GM18498 (cell line): Measurements from ENCODE around the gene ARHGAP35.
A peak's percentile ranks its signal among the peaks of the same experiment; 100 is the strongest.
"Not testable (repeated sequence)": the region's sequence is repeated elsewhere in the genome, so short reads cannot be mapped to it uniquely, and the experiment has no call there.

Source experiments
- ATAC-seq: cut with Tn5 transposase; IDR thresholded peaks from one replicate; pipeline ENCODE4 v1.9.1; 2021; ENCODE audit warnings: mild to moderate bottlenecking, moderate library complexity; ENCODE audit not compliant: unreplicated experiment

Gene ARHGAP35

DNA sequence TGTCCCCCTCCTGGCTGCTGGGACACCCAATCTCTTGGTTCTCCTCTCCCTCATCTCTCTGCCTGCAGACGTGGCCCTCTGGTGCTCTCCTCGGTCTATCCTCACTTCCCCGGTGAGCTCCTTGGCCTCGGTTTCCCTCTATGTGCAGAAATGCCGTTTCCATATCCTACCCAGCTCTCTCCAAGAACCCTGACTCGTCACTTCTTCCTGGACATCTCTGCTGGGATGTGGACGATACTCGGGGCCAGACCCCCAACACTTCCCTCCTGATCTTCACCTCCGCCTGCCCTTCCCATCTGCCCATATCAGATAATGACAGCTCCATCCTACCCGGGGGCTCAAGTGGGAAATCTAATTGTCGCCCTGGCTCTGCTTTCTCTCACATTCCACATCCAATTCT is 18.0 kb upstream of the ARHGAP35 start:
- no peak for ATAC-seq

GRCh38 chr19:46844067-46844489 is 16.7 kb upstream of the ARHGAP35 start:
- ATAC-seq = no peak

DNA sequence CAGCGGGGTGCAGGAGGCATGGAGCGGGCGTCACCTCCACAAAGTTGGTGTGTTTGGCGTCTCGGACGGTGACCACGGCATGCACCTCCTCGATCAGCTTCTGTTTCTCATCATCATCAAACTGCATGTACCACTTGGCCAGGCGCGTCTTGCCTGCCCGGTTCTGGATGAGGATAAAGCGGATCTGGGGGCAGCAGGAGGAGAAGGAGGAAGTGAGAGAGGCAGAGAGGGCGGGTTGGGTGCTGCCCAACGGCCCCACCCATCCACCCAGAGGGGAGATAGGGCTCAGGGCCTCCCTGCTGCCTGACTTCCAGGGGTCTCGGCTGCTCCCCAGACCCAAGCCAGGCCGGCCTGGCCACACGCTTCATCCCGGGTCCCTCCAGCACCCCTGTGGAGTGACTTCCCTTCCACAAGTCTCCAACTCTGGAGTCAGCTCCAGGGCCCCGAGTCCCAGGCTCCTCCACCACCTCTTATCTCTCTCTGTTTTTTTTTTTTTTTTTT is 14.8 kb upstream of the ARHGAP35 start:
- ATAC-seq = no peak

DNA sequence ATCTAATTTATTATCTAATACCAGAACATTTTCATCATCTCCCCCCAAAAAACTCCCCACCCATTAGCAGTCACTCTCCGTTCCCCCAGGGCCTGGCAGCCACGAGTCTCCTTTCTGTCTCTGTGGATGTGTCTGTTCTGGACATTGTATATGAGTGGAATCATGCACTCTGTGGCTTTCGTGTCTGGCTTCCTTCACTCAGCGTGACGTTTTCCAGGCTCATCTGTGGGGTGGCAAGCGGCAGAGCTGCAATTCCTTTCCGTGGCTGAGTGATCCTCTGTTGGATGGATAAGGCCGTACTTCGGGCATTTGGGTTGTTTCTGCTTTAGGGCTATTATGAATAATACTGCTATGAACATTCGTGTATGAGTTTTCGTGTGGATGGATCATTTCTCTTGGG is 13.3 kb upstream of the ARHGAP35 start:
- ATAC-seq = no peak

GRCh38 chr19:46848389-46848788 is 12.4 kb upstream of the ARHGAP35 start:
- no peak for ATAC-seq

DNA sequence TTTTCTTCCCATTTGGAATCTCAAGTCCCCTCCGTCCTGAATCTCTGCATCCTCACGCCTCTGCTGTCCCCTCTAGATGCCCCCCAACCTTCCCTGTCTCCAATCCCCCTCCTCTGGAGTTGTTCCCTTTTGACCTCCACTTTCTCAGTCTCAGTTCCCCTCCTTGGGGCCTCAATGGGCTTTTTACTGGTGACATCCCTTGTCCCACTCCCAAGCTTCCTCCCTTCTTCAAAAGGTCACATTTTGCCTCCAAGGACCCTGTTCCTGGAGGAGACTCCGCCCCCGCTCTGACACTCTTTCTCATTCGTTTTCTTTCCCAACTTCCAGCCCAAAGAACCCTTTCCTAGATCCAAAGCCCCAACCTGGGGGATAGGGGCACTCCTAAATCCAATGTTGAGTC is 11.2 kb upstream of the ARHGAP35 start:
- no peak for ATAC-seq

GRCh38 chr19:46850228-46851203 is 10.3 kb upstream of the ARHGAP35 start, which contains the start of gene AP2S1:
Gene AP2S1, minus strand, starts transcription at chr19:46850846. Its CDS starts 80 bp downstream, at chr19:46850766.
- peak; percentile 94 for ATAC-seq

DNA sequence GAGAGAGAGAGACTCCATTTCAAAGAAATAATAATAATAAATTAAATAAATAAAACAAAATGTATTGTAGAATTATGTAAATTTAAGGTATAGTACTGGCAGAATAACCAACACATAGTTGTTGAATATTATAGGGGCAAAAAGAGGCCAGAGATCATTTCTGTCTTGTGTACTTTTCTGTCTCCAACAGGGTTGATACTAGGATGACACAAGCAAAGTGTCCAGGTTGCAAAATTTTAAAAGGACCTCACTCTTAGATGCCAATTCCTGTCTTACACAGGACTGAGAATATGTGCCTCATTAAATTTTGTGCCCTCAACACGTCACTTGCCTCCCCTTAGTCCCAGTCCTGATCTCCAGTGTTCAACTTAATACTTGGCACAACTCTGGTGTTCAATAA is 8.0 kb upstream of the ARHGAP35 start:
- no peak for ATAC-seq

GRCh38 chr19:46854698-46855097 is 6.1 kb upstream of the ARHGAP35 start:
- ATAC-seq = not testable (repeated sequence)

DNA sequence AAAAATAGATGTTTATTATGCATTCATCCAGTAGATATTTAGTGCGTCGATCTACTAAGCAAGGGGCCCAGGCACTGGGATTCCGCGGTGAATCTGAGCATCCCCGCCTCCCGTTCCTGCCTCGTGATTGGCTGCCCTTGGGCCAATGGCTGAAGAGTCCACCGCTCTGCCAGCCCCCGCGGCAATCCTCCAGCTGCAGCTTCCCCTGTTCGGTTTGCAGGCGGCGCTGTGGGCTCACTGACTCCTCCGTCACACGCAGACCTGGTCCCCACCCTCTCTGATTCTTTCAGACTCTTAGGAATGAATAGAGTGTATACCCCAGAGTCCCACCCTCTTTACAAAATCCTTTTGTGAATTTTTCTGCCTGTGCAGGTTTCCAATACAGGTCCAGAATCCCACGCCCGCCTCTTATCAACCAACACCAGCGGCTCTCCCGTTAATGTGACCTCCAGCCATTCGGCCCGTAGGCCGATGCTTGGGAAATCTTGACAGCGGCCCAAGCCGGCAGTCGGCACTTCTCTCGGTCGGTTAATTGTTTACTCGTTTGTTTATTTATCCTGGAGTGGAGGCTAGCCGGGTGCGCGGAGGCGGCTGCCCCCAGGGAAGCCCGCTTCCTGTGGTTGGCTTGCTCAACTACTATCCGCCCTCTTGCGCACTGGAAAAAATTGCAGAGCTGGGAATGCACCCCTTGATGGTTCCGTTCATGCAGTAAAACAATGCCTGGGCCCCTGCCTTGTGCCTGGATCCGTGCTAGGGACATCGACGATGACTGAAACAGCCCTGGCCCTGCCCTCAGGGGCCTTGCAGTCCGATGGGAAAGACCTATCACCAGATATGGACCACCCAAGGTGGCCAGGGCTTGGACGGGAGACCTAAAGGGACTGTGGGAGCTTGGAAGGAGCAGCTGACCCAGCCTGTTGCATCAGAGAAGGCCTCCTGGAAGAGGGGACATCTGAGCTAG is 4.5 kb upstream of the ARHGAP35 start:
- ATAC-seq = peak; percentile 40

GRCh38 chr19:46859637-46860124 is 1.1 kb upstream of the ARHGAP35 start:
- no peak for ATAC-seq

DNA sequence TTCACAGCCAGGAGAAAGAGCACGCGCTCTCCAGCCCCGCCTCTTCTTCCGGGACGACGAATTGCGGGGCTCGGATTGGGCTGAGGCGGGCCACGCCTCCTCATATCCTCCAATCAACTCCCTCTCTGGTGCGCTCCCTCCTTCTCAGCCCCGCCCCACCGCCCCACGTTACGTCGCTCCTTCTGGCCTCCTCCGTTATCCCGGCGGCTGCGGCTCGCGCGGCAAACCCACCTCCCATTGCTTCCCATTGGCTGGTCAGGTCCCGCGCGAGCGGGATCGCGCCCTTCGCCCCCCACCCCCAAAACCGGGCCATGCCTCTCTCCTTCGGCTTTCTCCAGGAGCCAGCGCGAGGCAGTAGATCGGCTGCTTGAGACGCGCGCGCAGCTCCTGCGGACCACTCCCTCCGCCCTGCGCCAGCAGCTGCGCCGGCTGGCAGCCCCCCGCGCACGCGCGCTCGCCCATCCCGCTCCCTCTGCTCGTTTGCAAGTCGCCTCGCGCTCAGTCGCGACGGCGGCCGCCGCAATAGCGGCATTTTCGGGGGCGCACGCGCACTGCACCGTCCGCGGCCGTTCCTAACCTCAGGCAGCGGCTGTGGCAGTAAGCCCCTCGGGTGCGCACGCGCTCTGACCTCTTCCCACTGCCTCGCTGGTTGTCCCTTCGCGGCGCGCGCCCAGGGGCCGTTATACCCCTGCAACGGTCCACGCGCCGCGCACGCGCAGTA is 512 bp upstream of the ARHGAP35 start:
- ATAC-seq = peak; percentile 73

DNA sequence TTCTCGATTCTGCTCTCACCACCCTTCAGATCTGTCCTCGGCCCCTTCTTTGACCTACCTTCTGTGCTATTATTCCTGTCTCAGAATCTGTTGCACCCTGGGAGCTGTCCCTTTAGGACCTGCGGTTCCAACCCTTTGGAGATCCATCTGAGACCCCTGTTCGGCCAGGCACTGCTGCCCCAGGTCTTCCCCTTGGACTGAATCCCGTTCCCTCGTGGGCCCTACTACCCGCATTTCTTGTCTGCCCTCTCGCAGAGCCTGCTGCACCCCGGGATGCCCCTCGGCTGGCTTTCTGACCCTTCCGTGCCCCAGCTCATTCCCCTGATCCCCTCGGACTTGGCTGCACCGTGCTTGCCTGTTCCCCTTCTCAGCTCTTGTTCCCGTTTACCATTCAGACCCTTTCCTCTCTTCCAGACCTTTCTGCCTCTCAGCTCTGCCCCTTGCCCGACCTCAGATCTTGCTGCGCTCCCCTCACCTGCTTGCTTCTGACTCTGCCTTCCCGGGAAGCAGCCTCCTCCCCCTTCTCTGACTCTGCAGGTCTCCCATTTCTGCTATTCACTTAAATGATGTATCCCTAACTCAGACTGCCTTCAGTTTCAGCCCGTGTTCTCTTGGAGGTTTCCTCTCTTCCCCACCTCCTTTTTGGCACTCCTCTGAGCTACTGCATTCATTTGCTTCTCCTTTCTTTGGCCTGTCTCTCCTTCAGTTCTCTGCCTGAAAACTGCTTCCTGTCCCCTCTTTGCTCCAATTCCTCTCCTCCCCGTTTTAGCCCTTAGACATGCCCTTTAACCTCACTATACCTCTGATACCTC is 1.1 kb downstream of the ARHGAP35 start:
- no peak for ATAC-seq

DNA sequence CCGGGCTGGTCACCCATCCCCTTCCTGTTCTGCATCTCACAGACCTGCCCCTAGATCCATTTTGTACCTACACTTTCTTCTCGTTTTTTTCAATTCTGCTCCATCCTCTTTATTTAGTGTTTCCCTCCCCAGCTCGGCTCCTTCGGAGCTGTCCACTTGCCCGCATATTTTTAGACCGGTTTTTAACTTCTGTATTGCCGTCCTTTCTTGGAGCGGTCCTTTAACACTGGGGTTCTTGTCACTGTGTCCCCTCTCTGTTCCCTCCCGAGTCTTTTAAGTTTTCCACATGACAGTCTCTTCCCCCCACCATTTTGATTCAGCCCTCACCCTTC is 1.7 kb downstream of the ARHGAP35 start:
- ATAC-seq = no peak

DNA sequence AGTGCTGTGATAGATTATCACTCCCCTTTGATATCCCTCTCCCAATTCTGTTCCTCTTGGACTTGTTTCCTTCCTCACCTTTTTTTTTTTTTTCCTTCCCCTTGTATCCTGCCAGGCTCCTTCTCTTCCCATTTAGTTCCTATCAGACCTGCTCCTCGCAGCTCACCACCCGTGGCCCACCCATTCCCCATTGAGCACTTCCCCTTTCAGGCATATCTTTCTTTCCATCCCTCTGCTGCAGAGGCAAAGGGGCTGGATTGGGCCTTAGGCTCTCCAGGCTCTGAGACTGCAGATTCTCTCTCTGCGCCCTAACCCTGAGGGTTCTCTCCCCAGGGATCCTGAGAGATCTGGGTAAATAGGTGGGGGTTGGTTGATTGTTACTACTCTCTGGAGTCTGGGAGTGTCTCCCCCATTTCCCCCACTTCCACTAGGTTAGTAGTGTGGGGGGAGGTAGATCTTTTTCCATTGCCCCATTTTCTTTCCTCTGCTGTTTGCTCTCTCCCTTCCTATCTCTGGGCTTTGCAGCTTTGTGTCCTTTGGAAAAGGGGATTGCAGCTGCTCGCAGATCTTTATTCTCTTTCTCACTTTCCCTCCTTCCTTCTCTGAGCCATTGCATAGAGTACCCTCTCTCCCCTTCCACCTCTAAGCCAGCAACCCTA is 2.3 kb downstream of the ARHGAP35 start:
- ATAC-seq = no peak

DNA sequence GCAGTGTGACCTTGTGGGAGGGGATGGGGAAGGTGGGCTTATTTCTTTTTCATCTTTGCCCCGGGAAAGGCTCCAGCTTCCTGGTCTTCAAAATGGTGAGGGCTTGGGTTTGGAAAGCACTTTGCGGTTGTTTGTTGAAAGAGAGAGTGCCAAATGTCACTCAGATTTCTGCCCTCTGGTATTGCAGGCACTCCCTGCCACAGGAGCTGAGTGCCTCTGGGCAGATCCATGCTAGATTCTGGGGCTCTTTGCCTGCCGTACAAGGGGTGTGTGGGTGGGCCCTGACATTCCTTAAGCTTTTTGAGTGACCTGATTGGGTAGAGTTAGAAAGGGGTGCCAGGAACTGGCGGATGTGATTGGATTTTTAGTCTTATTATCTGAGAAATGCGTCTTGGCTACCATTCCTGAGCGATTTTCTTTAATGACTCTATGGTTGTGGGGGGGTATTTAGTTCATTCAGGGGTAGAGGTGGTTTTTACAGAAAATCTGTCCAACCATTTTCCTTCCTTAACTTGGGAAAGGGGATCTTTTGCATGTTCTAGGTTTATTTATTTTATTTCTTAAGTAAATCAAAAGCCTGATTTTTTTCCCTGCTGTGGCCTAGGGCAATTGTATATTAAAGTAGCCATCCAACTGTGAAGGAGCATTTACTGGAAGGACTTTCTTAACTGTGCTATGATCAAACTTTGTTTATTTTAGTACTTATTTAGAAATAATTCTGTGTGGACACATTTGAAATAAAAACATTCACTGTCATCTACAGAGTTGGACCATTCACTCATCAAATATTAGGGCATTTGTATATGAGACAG is 3.2 kb downstream of the ARHGAP35 start:
- ATAC-seq = no peak

DNA sequence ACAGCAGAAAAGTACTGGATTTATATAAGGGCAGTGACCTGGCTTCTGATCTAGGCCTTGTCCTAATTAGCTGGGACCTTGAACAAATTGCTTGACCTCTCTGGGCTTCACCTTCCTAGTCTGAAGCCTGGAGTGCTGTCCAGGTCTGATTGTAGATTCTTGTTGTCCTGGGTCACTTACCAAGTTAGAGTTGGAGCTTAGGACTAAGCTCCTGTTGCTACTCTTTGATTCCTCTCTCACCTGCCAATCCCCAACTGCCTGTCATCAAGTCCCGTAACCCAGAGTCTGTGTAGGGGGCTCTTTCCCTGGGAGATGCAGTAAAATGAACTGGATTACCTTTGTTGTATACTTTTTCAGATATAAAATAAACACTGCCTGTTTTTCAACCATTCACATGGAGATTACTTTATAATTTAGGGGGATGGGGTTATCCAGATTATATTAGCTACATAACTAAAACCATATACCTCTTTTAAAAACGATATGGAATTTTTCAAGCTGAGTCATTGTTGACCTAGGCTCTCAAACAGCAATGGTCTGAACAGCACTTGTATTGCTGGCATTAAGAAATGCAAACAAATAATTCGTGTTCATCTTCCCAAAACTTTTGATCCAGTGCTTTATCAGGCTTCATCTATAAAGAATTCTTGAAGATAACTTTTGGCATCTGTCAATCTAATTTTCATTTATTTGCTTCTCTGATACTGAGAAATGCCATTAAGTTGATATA is 5.8 kb downstream of the ARHGAP35 start:
- no peak for ATAC-seq

DNA sequence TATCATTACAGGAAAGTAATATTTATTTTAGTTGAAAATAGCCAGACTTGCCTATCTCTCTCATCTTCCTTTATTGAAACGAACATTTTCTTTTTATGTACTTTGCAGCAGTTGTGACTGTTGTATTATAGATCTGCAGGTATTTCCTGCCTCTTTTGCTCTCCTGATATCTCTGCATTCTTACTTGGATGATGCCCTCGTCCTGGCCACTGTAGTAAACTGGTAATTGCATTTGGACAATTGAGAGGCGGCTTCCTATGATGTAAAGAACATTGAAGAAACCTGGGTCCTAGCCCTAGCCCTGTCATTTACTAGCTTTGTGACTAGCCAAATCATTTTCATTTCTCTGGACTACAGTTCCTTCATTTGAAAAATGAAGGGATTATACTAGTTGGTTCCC is 6.4 kb downstream of the ARHGAP35 start:
- no peak for ATAC-seq
